Liver (tissue), 3 donors: ENCODE results near the gene TPX2.
A peak's percentile ranks its signal among the peaks of the same experiment; 100 is the strongest.

Source experiments
- EGR1 ChIP-seq, 2 donors: IDR thresholded peaks; 2 replicates each; pipeline ENCODE4 v1.6.1; 2016 to 2018; ENCODE audit warnings: antibody characterized with exemption in 2 of 2, low read depth in 2 of 2
- GABPA ChIP-seq, 2 donors: IDR thresholded peaks in 1 of 2; conservative IDR thresholded peaks in 1 of 2; 2 replicates each; pipeline ENCODE4 v1.6.1; 2016; ENCODE audit warnings: antibody characterized with exemption in 2 of 2, mild to moderate bottlenecking in 1 of 2, moderate library complexity in 1 of 2
- JUND ChIP-seq, 2 donors: IDR thresholded peaks; 2 replicates each; pipeline ENCODE4 v1.6.1; 2016; ENCODE audit warnings: antibody characterized with exemption in 2 of 2
- RAD21 ChIP-seq, 2 donors: IDR thresholded peaks; 2 replicates each; pipeline ENCODE4 v1.6.1; 2016; ENCODE audit warnings: antibody characterized with exemption in 2 of 2, mild to moderate bottlenecking in 2 of 2
- SP1 ChIP-seq: IDR thresholded peaks from 2 replicates; pipeline ENCODE4 v1.6.1; 2018; ENCODE audit warnings: antibody characterized with exemption, mild to moderate bottlenecking
- TAF1 ChIP-seq: conservative IDR thresholded peaks from 2 replicates; pipeline ENCODE4 v1.6.1; 2016; ENCODE audit warnings: antibody characterized with exemption, mild to moderate bottlenecking
- YY1 ChIP-seq: IDR thresholded peaks from 2 replicates; pipeline ENCODE4 v1.6.1; 2016; ENCODE audit warnings: antibody characterized with exemption, mild to moderate bottlenecking
- TF ChIP-seq, protein P1 (sequence below): fragments of 150-350 bp; IDR thresholded peaks from 2 replicates; pipeline ENCODE4 v1.5.1; 2017; ENCODE audit warnings: improper control_type of control experiment, low read depth, low read length; ENCODE audit not compliant: missing input control
- TF ChIP-seq, protein P2 (sequence below): IDR thresholded peaks from 2 replicates; pipeline ENCODE4 v1.6.1; 2016; ENCODE audit warnings: antibody characterized with exemption
- TF ChIP-seq, protein P3 (sequence below): IDR thresholded peaks from 2 replicates; pipeline ENCODE4 v1.6.1; 2016; ENCODE audit warnings: antibody characterized with exemption
- TF ChIP-seq, protein P4 (sequence below): IDR thresholded peaks from 2 replicates; pipeline ENCODE4 v1.6.1; 2016; ENCODE audit warnings: antibody characterized with exemption, mild to moderate bottlenecking
- donor health status: healthy.
- donor health status: healthy.

DNA sequence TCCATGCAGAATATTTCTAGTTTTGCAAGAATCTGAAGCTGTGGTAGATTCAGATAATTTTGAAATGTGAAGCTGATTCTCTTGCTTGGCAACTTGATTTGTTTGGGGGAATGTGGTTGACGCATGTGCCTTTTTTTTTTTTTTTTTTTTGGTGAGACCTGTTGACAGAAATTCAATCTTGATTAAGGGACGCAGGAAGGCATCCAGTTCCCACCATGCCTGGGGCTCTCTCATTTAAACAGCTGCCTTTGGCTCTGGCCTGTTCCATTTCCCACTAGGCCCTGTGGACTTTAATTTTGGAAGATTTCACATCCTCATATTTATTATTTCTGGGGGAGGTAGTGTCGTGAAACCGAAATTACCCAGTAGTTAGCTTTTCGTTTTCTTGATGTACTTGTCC is 8.6 kb downstream of the TPX2 start:
- TF ChIP-seq, protein P1, sequence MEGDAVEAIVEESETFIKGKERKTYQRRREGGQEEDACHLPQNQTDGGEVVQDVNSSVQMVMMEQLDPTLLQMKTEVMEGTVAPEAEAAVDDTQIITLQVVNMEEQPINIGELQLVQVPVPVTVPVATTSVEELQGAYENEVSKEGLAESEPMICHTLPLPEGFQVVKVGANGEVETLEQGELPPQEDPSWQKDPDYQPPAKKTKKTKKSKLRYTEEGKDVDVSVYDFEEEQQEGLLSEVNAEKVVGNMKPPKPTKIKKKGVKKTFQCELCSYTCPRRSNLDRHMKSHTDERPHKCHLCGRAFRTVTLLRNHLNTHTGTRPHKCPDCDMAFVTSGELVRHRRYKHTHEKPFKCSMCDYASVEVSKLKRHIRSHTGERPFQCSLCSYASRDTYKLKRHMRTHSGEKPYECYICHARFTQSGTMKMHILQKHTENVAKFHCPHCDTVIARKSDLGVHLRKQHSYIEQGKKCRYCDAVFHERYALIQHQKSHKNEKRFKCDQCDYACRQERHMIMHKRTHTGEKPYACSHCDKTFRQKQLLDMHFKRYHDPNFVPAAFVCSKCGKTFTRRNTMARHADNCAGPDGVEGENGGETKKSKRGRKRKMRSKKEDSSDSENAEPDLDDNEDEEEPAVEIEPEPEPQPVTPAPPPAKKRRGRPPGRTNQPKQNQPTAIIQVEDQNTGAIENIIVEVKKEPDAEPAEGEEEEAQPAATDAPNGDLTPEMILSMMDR, result no peak
- TF ChIP-seq EGR1 (IDR thresholded peaks at IDR 0.05; ENCODE audit: low read depth in 2 of 2), result no peak
- no peak for TF ChIP-seq TAF1
- TF ChIP-seq GABPA (IDR thresholded peaks at IDR 0.05 in 1 of 2, conservative IDR thresholded peaks at IDR 0.05 in 1 of 2), result no peak
- TF ChIP-seq JUND (IDR thresholded peaks at IDR 0.05), result no peak
- TF ChIP-seq SP1, result no peak
- peak; percentile 44 for TF ChIP-seq YY1
- TF ChIP-seq, protein P2, sequence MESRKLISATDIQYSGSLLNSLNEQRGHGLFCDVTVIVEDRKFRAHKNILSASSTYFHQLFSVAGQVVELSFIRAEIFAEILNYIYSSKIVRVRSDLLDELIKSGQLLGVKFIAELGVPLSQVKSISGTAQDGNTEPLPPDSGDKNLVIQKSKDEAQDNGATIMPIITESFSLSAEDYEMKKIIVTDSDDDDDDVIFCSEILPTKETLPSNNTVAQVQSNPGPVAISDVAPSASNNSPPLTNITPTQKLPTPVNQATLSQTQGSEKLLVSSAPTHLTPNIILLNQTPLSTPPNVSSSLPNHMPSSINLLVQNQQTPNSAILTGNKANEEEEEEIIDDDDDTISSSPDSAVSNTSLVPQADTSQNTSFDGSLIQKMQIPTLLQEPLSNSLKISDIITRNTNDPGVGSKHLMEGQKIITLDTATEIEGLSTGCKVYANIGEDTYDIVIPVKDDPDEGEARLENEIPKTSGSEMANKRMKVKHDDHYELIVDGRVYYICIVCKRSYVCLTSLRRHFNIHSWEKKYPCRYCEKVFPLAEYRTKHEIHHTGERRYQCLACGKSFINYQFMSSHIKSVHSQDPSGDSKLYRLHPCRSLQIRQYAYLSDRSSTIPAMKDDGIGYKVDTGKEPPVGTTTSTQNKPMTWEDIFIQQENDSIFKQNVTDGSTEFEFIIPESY, result no peak
- TF ChIP-seq RAD21 (IDR thresholded peaks at IDR 0.05), result no peak
- TF ChIP-seq, protein P3, sequence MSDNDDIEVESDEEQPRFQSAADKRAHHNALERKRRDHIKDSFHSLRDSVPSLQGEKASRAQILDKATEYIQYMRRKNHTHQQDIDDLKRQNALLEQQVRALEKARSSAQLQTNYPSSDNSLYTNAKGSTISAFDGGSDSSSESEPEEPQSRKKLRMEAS, result peak; percentile 19
- TF ChIP-seq, protein P4, sequence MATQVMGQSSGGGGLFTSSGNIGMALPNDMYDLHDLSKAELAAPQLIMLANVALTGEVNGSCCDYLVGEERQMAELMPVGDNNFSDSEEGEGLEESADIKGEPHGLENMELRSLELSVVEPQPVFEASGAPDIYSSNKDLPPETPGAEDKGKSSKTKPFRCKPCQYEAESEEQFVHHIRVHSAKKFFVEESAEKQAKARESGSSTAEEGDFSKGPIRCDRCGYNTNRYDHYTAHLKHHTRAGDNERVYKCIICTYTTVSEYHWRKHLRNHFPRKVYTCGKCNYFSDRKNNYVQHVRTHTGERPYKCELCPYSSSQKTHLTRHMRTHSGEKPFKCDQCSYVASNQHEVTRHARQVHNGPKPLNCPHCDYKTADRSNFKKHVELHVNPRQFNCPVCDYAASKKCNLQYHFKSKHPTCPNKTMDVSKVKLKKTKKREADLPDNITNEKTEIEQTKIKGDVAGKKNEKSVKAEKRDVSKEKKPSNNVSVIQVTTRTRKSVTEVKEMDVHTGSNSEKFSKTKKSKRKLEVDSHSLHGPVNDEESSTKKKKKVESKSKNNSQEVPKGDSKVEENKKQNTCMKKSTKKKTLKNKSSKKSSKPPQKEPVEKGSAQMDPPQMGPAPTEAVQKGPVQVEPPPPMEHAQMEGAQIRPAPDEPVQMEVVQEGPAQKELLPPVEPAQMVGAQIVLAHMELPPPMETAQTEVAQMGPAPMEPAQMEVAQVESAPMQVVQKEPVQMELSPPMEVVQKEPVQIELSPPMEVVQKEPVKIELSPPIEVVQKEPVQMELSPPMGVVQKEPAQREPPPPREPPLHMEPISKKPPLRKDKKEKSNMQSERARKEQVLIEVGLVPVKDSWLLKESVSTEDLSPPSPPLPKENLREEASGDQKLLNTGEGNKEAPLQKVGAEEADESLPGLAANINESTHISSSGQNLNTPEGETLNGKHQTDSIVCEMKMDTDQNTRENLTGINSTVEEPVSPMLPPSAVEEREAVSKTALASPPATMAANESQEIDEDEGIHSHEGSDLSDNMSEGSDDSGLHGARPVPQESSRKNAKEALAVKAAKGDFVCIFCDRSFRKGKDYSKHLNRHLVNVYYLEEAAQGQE, result no peak
